Right cardiac atrium (tissue), 5 donors: ENCODE results near the gene UST. TPM values are rescaled to one million over a fixed set of nuclear protein-coding genes. Genes with fewer than 3 reads are reported as not detected.
"Not testable (repeated sequence)": the region's sequence is repeated elsewhere in the genome, so short reads cannot be mapped to it uniquely, and the experiment has no call there.

ENCODE experiments used
- ATAC-seq, 2 donors: fragments of 200-7000 bp; cut with Tn5 transposase; one replicate each; pipeline versions ENCODE4 v1.8.0 to v1.9.1; 2020; ENCODE audit warnings: moderate library complexity in 2 of 2, mild to moderate bottlenecking in 1 of 2
- DNase-seq, 3 donors: peaks; one replicate each; pipeline ENCODE4 v3.0.0-alpha.2; 2020
- H3K27ac ChIP-seq: one replicate; pipeline ENCODE4 v1.5.1; 2013; ENCODE audit warnings: mild to moderate bottlenecking, low read length, control low read depth, moderate library complexity
- H3K27me3 ChIP-seq: one replicate; pipeline ENCODE4 v1.6.1; 2013; ENCODE audit not compliant: control insufficient read depth, insufficient read depth
- H3K4me1 ChIP-seq: one replicate; pipeline ENCODE4 v1.6.1; 2013; ENCODE audit warnings: low read length; ENCODE audit not compliant: control insufficient read depth, insufficient read depth
- H3K4me3 ChIP-seq: one replicate; pipeline ENCODE4 v1.5.1; 2013; ENCODE audit warnings: low read length, control low read depth
- H3K9me3 ChIP-seq: one replicate; pipeline ENCODE4 v1.6.1; 2013; ENCODE audit warnings: low read length; ENCODE audit not compliant: control insufficient read depth
- WGBS: extraction: QIAGEN DNeasy Blood & Tissue Kit; methylation state at CpG from one replicate; pipeline ENCODE4 v1.1.7; 2013; 5-methylcytosine and 5-hydroxymethylcytosine counted together
- intact Hi-C, 4 donors: fragments of 100-400 bp; cut with DNase I; formaldehyde crosslinking; loops; one replicate each; pipeline versions ENCODE4 v1.11.0 to v1.14.0; 2022 to 2023
- polyA plus RNA-seq: library from polyadenylated mRNA; stranded (reverse); fragments of 200-250 nt; gene quantifications from one replicate; pipeline ENCODE4 v1.2.3, GENCODE V29; 2013
- total RNA-seq, 4 donors: library from RNA; stranded (reverse); fragmentation: NEBNext Ultra II Directional; extraction: Animal tissue kit (Norgen Biotek cat#: 25700); gene quantifications; one replicate each; pipeline ENCODE4 v1.2.1, GENCODE V29; 2021
- donor health status: healthy with polysubstance abuse.
- donor health status: DM: no; HTN: yes; CAD: no.
- donor health status: DM: no; HTN: no; CAD: no.
- donor health status: DM: no; HTN: yes; CAD: no; lungs with severe emphysema.
- donor health status: DM: yes; HTN: yes; CAD: no.

Gene UST
- total and polyA plus RNA-seq, 5 donors: 4.4 to 5.9 (median 5.1) TPM

- no peaks in the 10 kb centered on the region for H3K9me3 ChIP-seq
- no peak overlapping the region for H3K27ac ChIP-seq
- intact Hi-C loops: no loop called here
These were observed 107.3 kb downstream of the UST start for GRCh38 chr6:148854096-148854495.

GRCh38 chr6:148854992-148855391 is 108.2 kb downstream of the UST start:
- 65% methylated on average over 11 of the region's 11 CpGs for WGBS
- no peak overlapping the region for H3K27ac ChIP-seq
- DNase-seq: no peak
- H3K9me3 ChIP-seq: no peaks in the 10 kb centered on the region
- ATAC-seq: no peak
- H3K4me3 ChIP-seq: no peak overlapping the region
- no peaks in the 10 kb centered on the region for H3K4me1 ChIP-seq
- no peaks in the 10 kb centered on the region for H3K27me3 ChIP-seq
- intact Hi-C loops: no loop called here

More at GRCh38 chr6:148854096-148854495, 107.3 kb downstream of the UST start:
- DNase-seq: no peak
- Histone ChIP-seq H3K27me3 (no peaks in the 10 kb centered on the region), H3K4me3 (no peak overlapping the region), H3K4me1 (no peaks in the 10 kb centered on the region)
- ATAC-seq: no peak
- 39% methylated on average over 5 of the region's 5 CpGs for WGBS

- ATAC-seq: no peak
- Histone ChIP-seq H3K9me3 (no peaks in the 10 kb centered on the region), H3K27me3 (no peaks in the 10 kb centered on the region), H3K4me3 (no peak overlapping the region), H3K4me1 (no peaks in the 10 kb centered on the region), H3K27ac (no peak overlapping the region)
- WGBS: 94% methylated on average over 7 of the region's 7 CpGs
- no peak for DNase-seq
- intact Hi-C loops: no loop called here
These were observed 108.9 kb downstream of the UST start for GRCh38 chr6:148855744-148856143.

GRCh38 chr6:148857798-148858390 is 111.1 kb downstream of the UST start:
- intact Hi-C loops: no loop called here
- no peaks in the 10 kb centered on the region for H3K27me3 ChIP-seq
- no peaks in the 10 kb centered on the region for H3K9me3 ChIP-seq
- H3K27ac ChIP-seq: no peak overlapping the region
- ATAC-seq (no peak), DNase-seq (no peak)
- WGBS: 74% methylated on average over 3 of the region's 3 CpGs
- no peak overlapping the region for H3K4me3 ChIP-seq
- H3K4me1 ChIP-seq: no peaks in the 10 kb centered on the region

- H3K4me3 ChIP-seq, H3K9me3 ChIP-seq, ATAC-seq, intact Hi-C loops, H3K27ac ChIP-seq, H3K4me1 ChIP-seq, DNase-seq, H3K27me3 ChIP-seq: not testable (repeated sequence)
- WGBS: 89% methylated on average over 16 of the region's 16 CpGs
These were observed 117.3 kb downstream of the UST start for GRCh38 chr6:148864132-148864531.

GRCh38 chr6:148864941-148865340 is 118.1 kb downstream of the UST start:
- H3K4me3 ChIP-seq: no peak overlapping the region
- ATAC-seq (no peak), DNase-seq (no peak)
- no peaks in the 10 kb centered on the region for H3K27me3 ChIP-seq
- 93% methylated on average over 5 of the region's 5 CpGs for WGBS
- intact Hi-C loops: no loop called here
- peaks cover 2% of the 10 kb centered on the region for H3K4me1 ChIP-seq
- no peak overlapping the region for H3K27ac ChIP-seq
- no peaks in the 10 kb centered on the region for H3K9me3 ChIP-seq

- WGBS: 87% methylated on average over 5 of the region's 5 CpGs
These were observed 119.9 kb downstream of the UST start for GRCh38 chr6:148866657-148867268.

GRCh38 chr6:148867862-148868261 is 121.0 kb downstream of the UST start:
- intact Hi-C loops: no loop called here
- Histone ChIP-seq H3K4me1 (peaks cover 2% of the 10 kb centered on the region), H3K9me3 (no peaks in the 10 kb centered on the region), H3K27me3 (no peaks in the 10 kb centered on the region), H3K4me3 (no peak overlapping the region), H3K27ac (no peak overlapping the region)
- DNase-seq (no peak), ATAC-seq (no peak)

More at GRCh38 chr6:148866657-148867268, 119.9 kb downstream of the UST start:
- intact Hi-C loops: no loop called here
- Histone ChIP-seq H3K9me3 (no peaks in the 10 kb centered on the region), H3K4me3 (no peak overlapping the region), H3K4me1 (peaks cover 2% of the 10 kb centered on the region), H3K27ac (no peak overlapping the region), H3K27me3 (no peaks in the 10 kb centered on the region)
- no peak for ATAC-seq
- DNase-seq: no peak

- no peak for DNase-seq
- no peaks in the 10 kb centered on the region for H3K27me3 ChIP-seq
- 84% methylated on average over 5 of the region's 5 CpGs for WGBS
- intact Hi-C loops: no loop called here
- H3K27ac ChIP-seq: no peak overlapping the region
- H3K4me1 ChIP-seq: peaks cover 2% of the 10 kb centered on the region
- no peak overlapping the region for H3K4me3 ChIP-seq
- ATAC-seq: no peak
- H3K9me3 ChIP-seq: no peaks in the 10 kb centered on the region
These were observed 121.5 kb downstream of the UST start for GRCh38 chr6:148868314-148868713.

GRCh38 chr6:148868901-148869300 is 122.1 kb downstream of the UST start:
- Histone ChIP-seq H3K4me1 (peaks cover 2% of the 10 kb centered on the region), H3K9me3 (no peaks in the 10 kb centered on the region), H3K27ac (no peak overlapping the region), H3K27me3 (no peaks in the 10 kb centered on the region), H3K4me3 (no peak overlapping the region)
- WGBS: 73% methylated on average over 2 of the region's 2 CpGs
- no peak for ATAC-seq
- intact Hi-C loops: no loop called here
- DNase-seq: no peak

- Histone ChIP-seq H3K27ac (no peak overlapping the region), H3K27me3 (no peaks in the 10 kb centered on the region), H3K4me1 (peaks cover 2% of the 10 kb centered on the region), H3K9me3 (no peaks in the 10 kb centered on the region), H3K4me3 (no peak overlapping the region)
- WGBS: 79% methylated on average over 7 of the region's 7 CpGs
- ATAC-seq (no peak), DNase-seq (no peak)
- intact Hi-C loops: no loop called here
These were observed 122.8 kb downstream of the UST start for GRCh38 chr6:148869585-148869984.

GRCh38 chr6:148873154-148873553 is 126.3 kb downstream of the UST start:
- no peaks in the 10 kb centered on the region for H3K4me1 ChIP-seq
- no peak overlapping the region for H3K27ac ChIP-seq
- no peak for ATAC-seq
- H3K4me3 ChIP-seq: no peak overlapping the region
- no peak for DNase-seq
- 96% methylated on average over 4 of the region's 4 CpGs for WGBS
- no peaks in the 10 kb centered on the region for H3K27me3 ChIP-seq
- H3K9me3 ChIP-seq: no peaks in the 10 kb centered on the region
- intact Hi-C loops: no loop called here
